Natural killer cell (primary cell): Measurements from ENCODE around the gene PROX1. TPM values are rescaled to one million over a fixed set of nuclear protein-coding genes. Genes with fewer than 3 reads are reported as not detected.

Experiments used
- ATAC-seq, 3 donors: fragments of 150-1000 bp in 2 of 3; fragments of 200-7000 bp in 1 of 3; cut with Tn5 transposase; 1 replicate in 1 of 3; 2 replicates in 2 of 3; pipeline ENCODE4 v1.10.0; 2021; ENCODE audit warnings: mild to moderate bottlenecking in 2 of 3, moderate library complexity in 2 of 3
- DNase-seq, 2 donors: peaks; one replicate each; pipeline versions ENCODE4 v3.0.0 to v3.0.0-alpha.2; 2013 to 2021; ENCODE audit warnings: mixed read lengths in 1 of 2
- H3K27ac ChIP-seq: one replicate; pipeline ENCODE4 v1.5.1; 2013; ENCODE audit warnings: mild to moderate bottlenecking, low read length
- H3K27me3 ChIP-seq: one replicate; pipeline ENCODE4 v1.6.1; 2013; ENCODE audit warnings: low read length; ENCODE audit not compliant: control insufficient read depth, insufficient read depth
- H3K36me3 ChIP-seq: one replicate; pipeline ENCODE4 v1.6.1; 2013; ENCODE audit warnings: low read length; ENCODE audit not compliant: control insufficient read depth, insufficient read depth
- H3K4me1 ChIP-seq: one replicate; pipeline ENCODE4 v1.6.1; 2013; ENCODE audit warnings: low read length; ENCODE audit not compliant: control insufficient read depth, insufficient read depth
- H3K4me3 ChIP-seq: one replicate; pipeline ENCODE4 v1.5.1; 2013; ENCODE audit warnings: low read length
- H3K9me3 ChIP-seq: one replicate; pipeline ENCODE4 v1.6.1; 2013; ENCODE audit warnings: low read length; ENCODE audit not compliant: control insufficient read depth, insufficient read depth
- H3K27ac Mint-ChIP-seq, 2 donors: one replicate each; pipeline ENCODE4 v1.8.0; 2022; ENCODE audit warnings: mild to moderate bottlenecking in 2 of 2, mixed read lengths in 2 of 2, moderate library complexity in 1 of 2
- H3K27me3 Mint-ChIP-seq, 2 donors: one replicate each; pipeline ENCODE4 v1.8.0; 2022; ENCODE audit warnings: low read depth in 2 of 2, mixed read lengths in 2 of 2
- H3K36me3 Mint-ChIP-seq: one replicate; pipeline ENCODE4 v1.8.0; 2022; ENCODE audit warnings: mixed read lengths
- H3K4me1 Mint-ChIP-seq, 2 donors: one replicate each; pipeline ENCODE4 v1.8.0; 2022; ENCODE audit warnings: mixed read lengths in 2 of 2
- H3K4me3 Mint-ChIP-seq: one replicate; pipeline ENCODE4 v1.8.0; 2022; ENCODE audit warnings: mild to moderate bottlenecking, moderate library complexity, mixed read lengths
- H3K9me3 Mint-ChIP-seq, 2 donors: one replicate each; pipeline ENCODE4 v1.8.0; 2022; ENCODE audit warnings: mixed read lengths in 2 of 2
- WGBS: methylation state at CpG from one replicate; pipeline ENCODE4 v1.1.7; 2013; ENCODE audit warnings: missing lambda C conversion rate; ENCODE audit not compliant: insufficient coverage; 5-methylcytosine and 5-hydroxymethylcytosine counted together
- intact Hi-C: fragments of 100-400 bp; cut with micrococcal nuclease; formaldehyde crosslinking; loops from one replicate; pipeline ENCODE4 v1.14.2; 2022
- total RNA-seq, 4 donors: library from RNA; stranded (reverse); fragments of 120-200 nt in 1 of 4; gene quantifications; one replicate each; pipeline versions ENCODE4 v1.2.3 to v1.2.4, GENCODE V29; 2013 to 2022
- TF ChIP-seq, protein P1 (sequence below): fragments of 200-600 bp; IDR thresholded peaks from one replicate; pipeline ENCODE4 v1.8.0; 2022; ENCODE audit warnings: antibody characterized with exemption

The PROX1 gene
- total RNA-seq, 3 donors from 2014 or later (not counting 1 experiment from before 2014, with no cell fraction given): not detected

DNA sequence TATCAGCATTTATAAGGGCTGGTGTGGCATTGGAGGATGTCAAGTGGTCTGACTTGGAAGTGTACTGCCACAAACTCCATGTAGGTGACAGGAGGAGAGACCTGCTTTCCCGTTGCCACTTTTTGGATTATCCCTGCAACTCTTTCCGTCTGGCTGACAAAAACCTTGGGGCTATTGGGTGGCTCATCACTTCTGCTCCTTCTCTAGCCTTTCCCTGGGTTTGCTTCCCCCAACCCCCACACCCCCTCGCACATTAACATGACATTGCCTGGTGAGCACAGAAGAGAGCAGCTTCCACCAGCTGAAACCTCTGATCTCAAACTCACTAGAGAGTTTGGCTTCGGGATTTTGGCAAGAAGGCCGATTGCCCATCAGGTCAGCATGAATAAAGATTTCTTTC, 39.2 kb downstream of the PROX1 start:
- no peaks in the 10 kb centered on the region for H3K36me3 ChIP-seq
- WGBS: 47% methylated on average over 5 of the region's 5 CpGs
- intact Hi-C loops: no loop called here
- TF ChIP-seq, protein P1, sequence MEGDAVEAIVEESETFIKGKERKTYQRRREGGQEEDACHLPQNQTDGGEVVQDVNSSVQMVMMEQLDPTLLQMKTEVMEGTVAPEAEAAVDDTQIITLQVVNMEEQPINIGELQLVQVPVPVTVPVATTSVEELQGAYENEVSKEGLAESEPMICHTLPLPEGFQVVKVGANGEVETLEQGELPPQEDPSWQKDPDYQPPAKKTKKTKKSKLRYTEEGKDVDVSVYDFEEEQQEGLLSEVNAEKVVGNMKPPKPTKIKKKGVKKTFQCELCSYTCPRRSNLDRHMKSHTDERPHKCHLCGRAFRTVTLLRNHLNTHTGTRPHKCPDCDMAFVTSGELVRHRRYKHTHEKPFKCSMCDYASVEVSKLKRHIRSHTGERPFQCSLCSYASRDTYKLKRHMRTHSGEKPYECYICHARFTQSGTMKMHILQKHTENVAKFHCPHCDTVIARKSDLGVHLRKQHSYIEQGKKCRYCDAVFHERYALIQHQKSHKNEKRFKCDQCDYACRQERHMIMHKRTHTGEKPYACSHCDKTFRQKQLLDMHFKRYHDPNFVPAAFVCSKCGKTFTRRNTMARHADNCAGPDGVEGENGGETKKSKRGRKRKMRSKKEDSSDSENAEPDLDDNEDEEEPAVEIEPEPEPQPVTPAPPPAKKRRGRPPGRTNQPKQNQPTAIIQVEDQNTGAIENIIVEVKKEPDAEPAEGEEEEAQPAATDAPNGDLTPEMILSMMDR: no peak
- no peaks in the 10 kb centered on the region for H3K4me1 ChIP-seq
- Mint-ChIP-seq H3K27me3 (peaks cover 10 to 14% of the 10 kb centered on the region in 2 donors), H3K9me3 (no peaks in the 10 kb centered on the region), H3K27ac (no peak overlapping the region), H3K4me3 (no peak overlapping the region), H3K36me3 (no peaks in the 10 kb centered on the region), H3K4me1 (no peaks in the 10 kb centered on the region)
- peaks cover 2% of the 10 kb centered on the region for H3K27me3 ChIP-seq
- no peak for ATAC-seq
- DNase-seq: no peak
- no peaks in the 10 kb centered on the region for H3K9me3 ChIP-seq
- H3K4me3 ChIP-seq: no peak overlapping the region
- H3K27ac ChIP-seq: no peak overlapping the region

DNA sequence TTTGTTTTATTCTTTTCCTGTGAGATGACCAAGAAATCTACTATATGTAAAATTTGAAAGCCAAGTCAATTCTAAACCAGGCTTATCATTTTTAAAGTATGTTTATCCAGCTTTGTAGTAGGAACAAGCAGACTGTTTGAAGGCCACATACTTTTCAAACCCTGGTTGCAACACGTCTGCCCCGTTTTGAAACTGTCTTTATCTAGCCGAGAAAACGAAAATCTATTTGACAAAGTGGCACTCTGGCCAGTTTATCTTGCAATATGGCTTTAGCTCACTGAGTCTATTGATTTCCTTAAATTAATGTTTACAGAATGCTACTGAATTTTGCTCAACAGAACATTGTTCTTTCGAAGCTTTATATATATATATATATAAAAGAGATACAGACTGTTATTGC, 39.7 kb downstream of the PROX1 start:
- Histone ChIP-seq H3K36me3 (no peaks in the 10 kb centered on the region), H3K4me1 (no peaks in the 10 kb centered on the region), H3K27ac (no peak overlapping the region), H3K27me3 (peaks cover 2% of the 10 kb centered on the region), H3K4me3 (no peak overlapping the region), H3K9me3 (no peaks in the 10 kb centered on the region)
- TF ChIP-seq, protein P1: no peak
- no peak overlapping the region for H3K27ac Mint-ChIP-seq
- no peak overlapping the region for H3K4me3 Mint-ChIP-seq
- 59% methylated on average over 4 of the region's 5 CpGs for WGBS
- intact Hi-C loops: no loop called here
- ATAC-seq (no peak), DNase-seq (no peak)
- H3K36me3 Mint-ChIP-seq: no peaks in the 10 kb centered on the region
- no peaks in the 10 kb centered on the region for H3K9me3 Mint-ChIP-seq
- H3K27me3 Mint-ChIP-seq: peaks cover 10 to 14% of the 10 kb centered on the region in 2 donors
- no peaks in the 10 kb centered on the region for H3K4me1 Mint-ChIP-seq

DNA sequence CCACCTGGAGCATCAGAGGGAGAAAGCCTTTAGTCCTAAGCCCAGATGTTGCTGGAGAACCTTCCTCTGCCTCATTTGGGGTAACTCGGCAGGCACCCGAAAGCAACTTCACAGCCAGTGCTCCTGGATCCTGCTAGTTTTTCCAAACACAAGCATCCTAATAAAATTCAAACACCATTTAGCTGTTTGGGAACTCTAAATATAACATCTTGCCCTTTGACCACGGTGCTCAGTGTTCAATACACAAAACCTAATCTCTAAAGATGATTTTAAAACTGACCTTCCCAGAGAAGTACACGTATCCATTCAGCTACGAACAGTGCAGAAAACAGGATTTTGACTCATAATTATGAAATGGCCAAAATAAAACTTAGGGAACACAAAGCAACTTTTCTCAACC, 40.3 kb downstream of the PROX1 start:
- no peaks in the 10 kb centered on the region for H3K36me3 Mint-ChIP-seq
- H3K9me3 ChIP-seq: no peaks in the 10 kb centered on the region
- intact Hi-C loops: no loop called here
- no peak overlapping the region for H3K27ac Mint-ChIP-seq
- H3K9me3 Mint-ChIP-seq: no peaks in the 10 kb centered on the region
- no peak overlapping the region for H3K4me3 Mint-ChIP-seq
- no peak overlapping the region for H3K27ac ChIP-seq
- 82% methylated on average over 5 of the region's 5 CpGs for WGBS
- TF ChIP-seq, protein P1: no peak
- no peaks in the 10 kb centered on the region for H3K4me1 ChIP-seq
- no peaks in the 10 kb centered on the region for H3K27me3 ChIP-seq
- H3K4me1 Mint-ChIP-seq: no peaks in the 10 kb centered on the region
- H3K36me3 ChIP-seq: no peaks in the 10 kb centered on the region
- DNase-seq (no peak), ATAC-seq (no peak)
- no peak overlapping the region for H3K4me3 ChIP-seq
- H3K27me3 Mint-ChIP-seq: peaks cover 10 to 14% of the 10 kb centered on the region in 2 donors

DNA sequence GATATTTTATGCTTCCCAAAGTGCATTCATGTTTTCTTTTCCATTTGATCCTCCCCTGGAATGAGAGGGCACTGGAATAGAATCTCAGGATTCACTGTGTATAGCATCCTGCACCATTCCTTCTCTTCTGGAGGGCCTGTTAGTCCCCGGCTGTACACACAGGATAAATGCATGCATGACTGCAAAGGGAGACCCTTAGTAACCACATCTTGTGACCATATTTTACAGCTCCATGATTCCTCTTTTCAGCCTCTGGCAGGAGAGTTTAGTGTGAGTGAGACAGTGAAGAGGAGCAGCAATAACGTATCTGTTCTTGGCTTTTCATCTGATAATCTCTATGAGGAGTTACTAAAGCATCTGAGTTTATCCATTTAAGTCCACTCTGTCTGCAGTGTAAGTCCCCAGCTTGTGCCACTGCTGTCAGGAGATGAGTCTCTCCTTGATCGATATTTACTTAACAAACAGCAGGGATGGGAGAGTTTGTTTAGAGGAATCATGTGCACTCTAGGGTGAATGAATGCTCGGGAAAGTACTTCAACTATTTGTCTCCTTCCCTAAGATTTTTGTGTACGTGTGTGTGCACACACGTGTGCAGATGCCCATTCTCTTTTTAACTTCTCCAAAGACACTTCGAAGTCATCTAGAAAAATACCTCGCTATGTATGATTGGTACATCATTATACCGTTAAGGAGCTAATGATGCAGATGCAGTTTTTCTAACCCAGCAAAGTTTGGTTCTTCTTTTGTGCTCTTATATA, 41.1 kb downstream of the PROX1 start:
- TF ChIP-seq, protein P1: no peak
- ATAC-seq (no peak), DNase-seq (no peak)
- H3K9me3 Mint-ChIP-seq: no peaks in the 10 kb centered on the region
- 76% methylated on average over 9 of the region's 9 CpGs for WGBS
- H3K27me3 Mint-ChIP-seq: peaks cover 10 to 14% of the 10 kb centered on the region in 2 donors
- Histone ChIP-seq H3K36me3 (no peaks in the 10 kb centered on the region), H3K27ac (no peak overlapping the region), H3K4me3 (no peak overlapping the region), H3K27me3 (no peaks in the 10 kb centered on the region), H3K4me1 (no peaks in the 10 kb centered on the region), H3K9me3 (no peaks in the 10 kb centered on the region)
- no peak overlapping the region for H3K4me3 Mint-ChIP-seq
- H3K27ac Mint-ChIP-seq: no peak overlapping the region
- H3K4me1 Mint-ChIP-seq: no peaks in the 10 kb centered on the region
- intact Hi-C loops: no loop called here
- no peaks in the 10 kb centered on the region for H3K36me3 Mint-ChIP-seq
